Endothelial cell (in vitro differentiated cells): ENCODE measurements around the gene PRRC2B. TPM values are rescaled to one million over a fixed set of nuclear protein-coding genes. Genes with fewer than 3 reads are reported as not detected.

Source experiments
- DNase-seq: peaks from one replicate; pipeline ENCODE4 v3.0.0; 2021; ENCODE audit warnings: low spot score
- H3K27ac Mint-ChIP-seq: one replicate; pipeline ENCODE4 v1.8.0; 2021; ENCODE audit warnings: mixed read lengths, inconsistent platforms; ENCODE audit not compliant: unreplicated experiment
- H3K27me3 Mint-ChIP-seq: one replicate; pipeline ENCODE4 v1.8.0; 2021; ENCODE audit warnings: mild to moderate bottlenecking, moderate library complexity, mixed read lengths, inconsistent platforms; ENCODE audit not compliant: unreplicated experiment
- H3K36me3 Mint-ChIP-seq: one replicate; pipeline ENCODE4 v1.8.0; 2021; ENCODE audit warnings: mild to moderate bottlenecking, low read depth, mixed read lengths, inconsistent platforms; ENCODE audit not compliant: unreplicated experiment
- H3K4me1 Mint-ChIP-seq: one replicate; pipeline ENCODE4 v1.8.0; 2021; ENCODE audit warnings: mild to moderate bottlenecking, mixed read lengths, inconsistent platforms; ENCODE audit not compliant: unreplicated experiment
- H3K4me3 Mint-ChIP-seq: one replicate; pipeline ENCODE4 v1.8.0; 2021; ENCODE audit warnings: mild to moderate bottlenecking, mixed read lengths, inconsistent platforms; ENCODE audit not compliant: unreplicated experiment
- H3K9me3 Mint-ChIP-seq: one replicate; pipeline ENCODE4 v1.8.0; 2021; ENCODE audit warnings: mixed read lengths, inconsistent platforms; ENCODE audit not compliant: unreplicated experiment
- CTCF ChIP-seq: fragments of 200-600 bp; sonication (generic); IDR thresholded peaks from one replicate; pipeline ENCODE4 v1.5.0; 2021; ENCODE audit warnings: antibody characterized with exemption; ENCODE audit not compliant: unreplicated experiment
- total RNA-seq: library from RNA; stranded (reverse); fragmentation: NEBNext Ultra II Directional; extraction: Animal tissue kit (Norgen Biotek cat#: 25700); gene quantifications from one replicate; pipeline ENCODE4 v1.2.1, GENCODE V29; 2021; ENCODE audit not compliant: unreplicated experiment

Gene PRRC2B
- total RNA-seq, 1 donor from 2014 or later = 350 TPM

- peak overlapping the region; percentile 11 for H3K27ac Mint-ChIP-seq
Observed at GRCh38 chr9:131500377-131500776, 106.5 kb downstream of the PRRC2B start.

GRCh38 chr9:131500939-131501541, 107.2 kb downstream of the PRRC2B start:
- Mint-ChIP-seq H3K27me3 (peaks cover 13% of the 10 kb centered on the region), H3K36me3 (peaks cover 38% of the 10 kb centered on the region), H3K27ac (no peak overlapping the region), H3K4me1 (peaks cover 41% of the 10 kb centered on the region), H3K4me3 (peak overlapping the region; percentile 78), H3K9me3 (no peaks in the 10 kb centered on the region)
- TF ChIP-seq CTCF = no peak
- no peak for DNase-seq

More at GRCh38 chr9:131500377-131500776, 106.5 kb downstream of the PRRC2B start:
- no peaks in the 10 kb centered on the region for H3K9me3 Mint-ChIP-seq
- H3K4me1 Mint-ChIP-seq = peaks cover 41% of the 10 kb centered on the region
- peaks cover 15% of the 10 kb centered on the region for H3K27me3 Mint-ChIP-seq
- no peak overlapping the region for H3K4me3 Mint-ChIP-seq
- no peak for TF ChIP-seq CTCF
- peaks cover 42% of the 10 kb centered on the region for H3K36me3 Mint-ChIP-seq
- no peak for DNase-seq

DNA sequence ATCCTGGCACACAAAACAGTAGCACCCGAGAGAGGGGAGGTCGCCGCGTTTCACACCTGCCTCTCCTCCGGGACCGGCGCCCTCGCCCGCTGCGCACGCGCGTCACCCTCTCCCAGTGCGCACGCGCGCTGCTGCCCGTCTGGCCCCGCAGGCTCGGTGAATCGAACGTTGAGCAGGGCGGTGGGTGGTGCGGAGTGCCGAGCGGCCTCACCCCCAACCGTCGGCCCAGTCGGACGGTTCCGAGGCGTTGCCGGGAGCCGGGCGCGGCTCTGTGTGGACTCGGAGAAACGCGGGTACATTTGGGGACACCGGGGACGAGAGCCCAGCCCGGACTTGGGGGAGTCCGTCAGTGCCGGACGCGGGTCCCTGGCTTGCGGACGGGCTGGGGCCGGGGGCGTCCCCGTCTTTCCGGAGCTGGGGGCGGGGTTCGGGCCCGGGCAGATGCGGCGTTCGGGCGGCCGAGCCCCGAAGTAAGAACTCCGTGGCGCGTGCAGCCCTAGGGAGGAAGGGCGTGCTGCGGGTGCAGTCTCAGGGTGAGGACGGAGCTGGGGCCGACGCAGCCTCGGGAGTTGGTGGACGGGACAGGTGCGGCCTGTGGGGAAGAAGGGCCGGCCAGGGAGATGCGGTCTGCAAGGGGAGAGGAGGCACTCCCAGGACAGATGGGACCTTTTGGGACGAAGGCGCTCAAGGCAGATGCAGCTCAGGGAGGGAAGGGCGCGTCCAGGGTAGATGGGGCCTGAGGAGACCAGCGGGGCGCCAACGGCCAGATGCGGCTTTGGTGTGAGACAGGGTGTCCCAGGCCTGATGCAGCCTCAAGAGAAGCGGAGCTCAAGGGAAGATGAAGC, 109.1 kb downstream of the PRRC2B start, which contains the start of gene POMT1:
Gene POMT1, plus strand, starts transcription at position 138 of the 845 bp plus-strand sequence. CDS start 1,301 bp downstream, outside the sequence.
- no peak for TF ChIP-seq CTCF

GRCh38 chr9:131503626-131504465, 110.0 kb downstream of the PRRC2B start:
- peaks cover 28% of the 10 kb centered on the region for H3K4me1 Mint-ChIP-seq
- no peak for DNase-seq
- H3K9me3 Mint-ChIP-seq = no peaks in the 10 kb centered on the region
- H3K4me3 Mint-ChIP-seq = peak overlapping the region; percentile 95
- H3K36me3 Mint-ChIP-seq = peaks cover 22% of the 10 kb centered on the region
- TF ChIP-seq CTCF = no peak
- peaks cover 10% of the 10 kb centered on the region for H3K27me3 Mint-ChIP-seq
- H3K27ac Mint-ChIP-seq = peak overlapping the region; percentile 67

More for the DNA sequence above, 109.1 kb downstream of the PRRC2B start, which contains the start of gene POMT1:
- H3K27ac Mint-ChIP-seq = no peak within 1 kb of the TSS
- peak within 1 kb of the TSS; percentile 95 for H3K4me3 Mint-ChIP-seq
- no peaks in the 10 kb centered on the region for H3K9me3 Mint-ChIP-seq
- H3K36me3 Mint-ChIP-seq = peaks cover 29% of the 10 kb centered on the region
- peaks cover 10% of the 10 kb centered on the region for H3K27me3 Mint-ChIP-seq
- H3K4me1 Mint-ChIP-seq = peaks cover 36% of the 10 kb centered on the region
- peak; percentile 90 for DNase-seq
